K562 (cell line): ENCODE data around the gene AK2. TPM values are rescaled to one million over a fixed set of nuclear protein-coding genes. Genes with fewer than 3 reads are reported as not detected.

Experiments used
- ARID4B ChIP-seq: sonication (generic); formaldehyde crosslinking; IDR thresholded peaks from 2 replicates; pipeline ENCODE4 v1.8.0; 2022; ENCODE audit warnings: mild to moderate bottlenecking, missing genetic modification reagents
- COPS2 ChIP-seq: fragments of 450-650 bp; conservative IDR thresholded peaks from 2 replicates; pipeline ENCODE4 v1.6.1; 2016; ENCODE audit warnings: mild to moderate bottlenecking, moderate library complexity
- DACH1 ChIP-seq: fragments of 450-650 bp; IDR thresholded peaks from 2 replicates; pipeline ENCODE4 v1.6.1; 2018; ENCODE audit not compliant: partially characterized antibody
- DLX4 ChIP-seq: fragments of 250-450 bp; sonication (Bioruptor Pico); IDR thresholded peaks from 2 replicates; pipeline ENCODE4 v1.6.1; 2021; ENCODE audit warnings: mild to moderate bottlenecking
- DPF2 ChIP-seq: fragments of 450-650 bp; IDR thresholded peaks from 2 replicates; pipeline ENCODE4 v1.6.1; 2016
- E2F4 ChIP-seq: sonication (generic); formaldehyde crosslinking; IDR thresholded peaks from 2 replicates; pipeline ENCODE4 v1.8.0; 2022; ENCODE audit warnings: mild to moderate bottlenecking, low read depth, missing genetic modification reagents
- EP400 ChIP-seq: fragments of 450-650 bp; IDR thresholded peaks from 2 replicates; pipeline ENCODE4 v1.6.1; 2017; ENCODE audit warnings: antibody characterized with exemption, mild to moderate bottlenecking, moderate library complexity
- ETV1 ChIP-seq: fragments of 450-650 bp; conservative IDR thresholded peaks from 2 replicates; pipeline ENCODE4 v1.6.1; 2016; ENCODE audit warnings: missing genetic modification characterization, control low read depth, low read depth, missing compliant biosample characterization
- HDAC6 ChIP-seq: IDR thresholded peaks from 2 replicates; pipeline ENCODE4 v1.6.1; 2012; ENCODE audit warnings: low read depth, mild to moderate bottlenecking, control low read depth, inconsistent platforms, low read length, moderate library complexity
- HNRNPH1 ChIP-seq: fragments of 200-400 bp; formaldehyde crosslinking; optimal IDR thresholded peaks from 2 replicates; pipeline ENCODE3; 2017; ENCODE audit warnings: low read depth, mild to moderate bottlenecking, low read length, moderate library complexity
- KDM5B ChIP-seq: fragments of 200-600 bp; sonication (generic); IDR thresholded peaks from 2 replicates; pipeline ENCODE4 v1.6.1; 2012; ENCODE audit warnings: low read depth, mild to moderate bottlenecking, moderate library complexity, low read length, control low read depth, inconsistent platforms; ENCODE audit not compliant: insufficient replicate concordance
- KLF10 ChIP-seq: fragments of 250-450 bp; sonication (Bioruptor Pico); IDR thresholded peaks from 2 replicates; pipeline ENCODE4 v1.6.1; 2021; ENCODE audit warnings: matching md5 sums
- KLF16 ChIP-seq: IDR thresholded peaks from 2 replicates; pipeline ENCODE4 v1.6.1; 2016; ENCODE audit warnings: antibody characterized with exemption
- NBN ChIP-seq: fragments of 450-650 bp; IDR thresholded peaks from 2 replicates; pipeline ENCODE4 v1.6.1; 2016; ENCODE audit warnings: low read depth, mild to moderate bottlenecking
- NCOR1 ChIP-seq: fragments of 450-650 bp; IDR thresholded peaks from 2 replicates; pipeline ENCODE4 v1.6.1; 2016; ENCODE audit warnings: mild to moderate bottlenecking, moderate library complexity
- PKNOX1 ChIP-seq: fragments of 450-650 bp; IDR thresholded peaks from 2 replicates; pipeline ENCODE4 v1.6.1; 2016
- SAP30 ChIP-seq: fragments of 200-600 bp; sonication (generic); IDR thresholded peaks from 2 replicates; pipeline ENCODE4 v1.6.1; 2012; ENCODE audit warnings: borderline replicate concordance, low read depth, mild to moderate bottlenecking, moderate library complexity, low read length, control low read depth, inconsistent platforms; ENCODE audit not compliant: insufficient read depth, poor library complexity, severe bottlenecking
- SIRT6 ChIP-seq: IDR thresholded peaks from one replicate; pipeline ENCODE4 v1.6.1; 2012; ENCODE audit warnings: low read depth, mild to moderate bottlenecking, control low read depth, inconsistent platforms, low read length, moderate library complexity
- SMARCA4 ChIP-seq: fragments of 450-650 bp; IDR thresholded peaks from 2 replicates; pipeline ENCODE4 v1.6.1; 2016
- SOX6 ChIP-seq: fragments of 450-650 bp; IDR thresholded peaks from 2 replicates; pipeline ENCODE4 v1.6.1; 2014; ENCODE audit warnings: mild to moderate bottlenecking
- SUPT5H ChIP-seq: fragments of 450-650 bp; IDR thresholded peaks from 2 replicates; pipeline ENCODE4 v1.6.1; 2016
- TCFL5 ChIP-seq: fragments of 250-450 bp; sonication (Bioruptor Pico); conservative IDR thresholded peaks from 2 replicates; pipeline ENCODE4 v1.6.1; 2021; ENCODE audit warnings: mild to moderate bottlenecking, moderate library complexity, matching md5 sums
- TEAD4 ChIP-seq, 2 experiments: sonication (generic) in 1 of 2; formaldehyde crosslinking in 1 of 2; IDR thresholded peaks; 2 replicates each; pipeline versions ENCODE4 v1.6.1 to v1.8.0; 2012 to 2022; ENCODE audit warnings: borderline replicate concordance in 1 of 2, inconsistent platforms in 1 of 2, low read length in 1 of 2, mild to moderate bottlenecking in 1 of 2, missing genetic modification reagents in 1 of 2
- ZEB2 ChIP-seq: fragments of 450-650 bp; IDR thresholded peaks from 2 replicates; pipeline ENCODE4 v1.6.1; 2016
- ZNF311 ChIP-seq: fragments of 250-450 bp; sonication (Bioruptor Pico); IDR thresholded peaks from 2 replicates; pipeline ENCODE4 v1.4.0; 2020; ENCODE audit warnings: mild to moderate bottlenecking, moderate library complexity
- ZNF717 ChIP-seq: fragments of 250-450 bp; sonication (Bioruptor Pico); IDR thresholded peaks from 2 replicates; pipeline ENCODE4 v1.5.0; 2021
- polyA plus RNA-seq, 8 experiments: library from polyadenylated mRNA; depleted of rRNA in 4 of 8; stranded (reverse) in 5 of 8; unstranded in 3 of 8; fragments of >200 nt; fragmentation: Nextera tagmentation in 2 of 8; fragmentation: Illumina TruSeq in 1 of 8; extraction: Ambion mirVana in 2 of 8; extraction: Trizol in 1 of 8; gene quantifications; 2 replicates each; pipeline versions ENCODE4 v1.2.1 to v1.2.3, GENCODE V29; 2011 to 2014; ENCODE audit warnings: inconsistent platforms in 1 of 8, missing spikeins in 1 of 8
- total RNA-seq, 7 experiments: library from RNA; depleted of rRNA in 6 of 7; stranded (reverse); fragments of >200 nt in 6 of 7; fragmentation: Illumina TruSeq in 2 of 7; extraction: Trizol in 2 of 7; gene quantifications; 2 replicates each; pipeline versions ENCODE4 v1.2.1 to v1.2.3, GENCODE V29; 2011 to 2021; ENCODE audit warnings: low replicate concordance in 1 of 7

AK2 gene
- total and polyA plus RNA-seq, 9 of the 15 experiments (the other 6 are each of a cell fraction or from before 2014, with no cell fraction given) = 105 to 1,050 (median 509) TPM

DNA sequence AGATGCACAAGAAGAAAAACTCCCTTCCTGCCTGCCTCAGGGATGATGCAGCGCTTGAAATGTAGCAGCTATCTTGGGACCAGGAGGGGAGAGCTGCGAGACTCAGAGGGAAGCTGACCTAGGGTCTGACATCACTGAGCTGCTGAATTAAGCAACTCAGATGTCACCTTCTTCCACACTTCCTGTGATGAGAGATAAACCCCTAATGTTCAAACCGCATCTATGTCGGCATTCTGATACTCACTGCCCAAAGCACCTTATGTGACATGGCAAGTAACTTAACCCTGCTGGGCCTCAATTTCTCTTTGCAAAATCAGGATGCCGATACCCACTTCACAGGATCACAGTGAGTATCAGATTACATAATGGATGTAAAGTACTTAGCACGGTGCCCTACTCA is 9.1 kb upstream of the AK2 start (continued):
- TF ChIP-seq SOX6 (no peak), EP400 (no peak), KLF10 (CRISPR knock-in tag) (no peak), HNRNPH1 (no peak), ZNF311 (no peak), DACH1 (no peak), TCFL5 (CRISPR knock-in tag) (no peak), HDAC6 (no peak), ZEB2 (peak; percentile 66; the same call in 1 of the 2 replicates), ARID4B (CRISPR knock-in tag) (no peak), KDM5B (no peak), SMARCA4 (peak; percentile 53; the same call in 1 of the 2 replicates), NBN (no peak), COPS2 (no peak), ZNF717 (CRISPR knock-in tag) (no peak), SUPT5H (no peak), DLX4 (CRISPR knock-in tag) (no peak), KLF16 (no peak), ETV1 (tag) (peak; percentile 92), E2F4 (CRISPR knock-in tag) (no peak), SAP30 (no peak), NCOR1 (no peak), TEAD4 (IDR thresholded peaks at IDR 0.05; ENCODE audit: low read length) (peak; percentile 30; the same call in 1 of the 2 replicates), TEAD4 (CRISPR knock-in tag; IDR thresholded peaks at IDR 0.05; ENCODE audit: borderline replicate concordance) (no peak), SIRT6 (no peak), DPF2 (no peak), PKNOX1 (peak; percentile 43; the same call in 1 of the 2 replicates)
